ENCODE results near the gene YPEL2.

DNA sequence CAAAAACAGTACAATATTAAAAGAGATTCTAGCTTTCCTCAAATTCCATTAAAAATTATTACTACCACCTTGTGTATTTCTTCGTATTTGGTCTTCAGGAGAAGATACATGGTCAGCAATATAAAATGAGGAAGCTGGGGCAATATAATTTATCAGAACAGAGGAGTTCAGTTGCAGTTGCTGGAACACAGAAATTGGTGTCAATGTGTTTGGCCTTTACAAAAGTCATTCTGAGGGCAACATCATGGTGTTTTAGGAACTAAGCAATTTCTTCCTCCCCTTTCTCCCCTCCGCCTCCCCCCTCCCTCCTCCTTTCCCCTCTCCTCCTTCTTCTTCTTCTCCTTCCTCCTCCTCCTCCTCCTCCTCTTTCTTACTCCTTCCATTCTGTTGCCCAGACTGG, 102.1 kb downstream of the YPEL2 start:
- TF ChIP-seq, protein P1, sequence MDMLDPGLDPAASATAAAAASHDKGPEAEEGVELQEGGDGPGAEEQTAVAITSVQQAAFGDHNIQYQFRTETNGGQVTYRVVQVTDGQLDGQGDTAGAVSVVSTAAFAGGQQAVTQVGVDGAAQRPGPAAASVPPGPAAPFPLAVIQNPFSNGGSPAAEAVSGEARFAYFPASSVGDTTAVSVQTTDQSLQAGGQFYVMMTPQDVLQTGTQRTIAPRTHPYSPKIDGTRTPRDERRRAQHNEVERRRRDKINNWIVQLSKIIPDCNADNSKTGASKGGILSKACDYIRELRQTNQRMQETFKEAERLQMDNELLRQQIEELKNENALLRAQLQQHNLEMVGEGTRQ (IDR thresholded peaks at IDR 0.05): no peak
- TF ChIP-seq, protein P2, sequence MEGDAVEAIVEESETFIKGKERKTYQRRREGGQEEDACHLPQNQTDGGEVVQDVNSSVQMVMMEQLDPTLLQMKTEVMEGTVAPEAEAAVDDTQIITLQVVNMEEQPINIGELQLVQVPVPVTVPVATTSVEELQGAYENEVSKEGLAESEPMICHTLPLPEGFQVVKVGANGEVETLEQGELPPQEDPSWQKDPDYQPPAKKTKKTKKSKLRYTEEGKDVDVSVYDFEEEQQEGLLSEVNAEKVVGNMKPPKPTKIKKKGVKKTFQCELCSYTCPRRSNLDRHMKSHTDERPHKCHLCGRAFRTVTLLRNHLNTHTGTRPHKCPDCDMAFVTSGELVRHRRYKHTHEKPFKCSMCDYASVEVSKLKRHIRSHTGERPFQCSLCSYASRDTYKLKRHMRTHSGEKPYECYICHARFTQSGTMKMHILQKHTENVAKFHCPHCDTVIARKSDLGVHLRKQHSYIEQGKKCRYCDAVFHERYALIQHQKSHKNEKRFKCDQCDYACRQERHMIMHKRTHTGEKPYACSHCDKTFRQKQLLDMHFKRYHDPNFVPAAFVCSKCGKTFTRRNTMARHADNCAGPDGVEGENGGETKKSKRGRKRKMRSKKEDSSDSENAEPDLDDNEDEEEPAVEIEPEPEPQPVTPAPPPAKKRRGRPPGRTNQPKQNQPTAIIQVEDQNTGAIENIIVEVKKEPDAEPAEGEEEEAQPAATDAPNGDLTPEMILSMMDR (IDR thresholded peaks at IDR 0.05): no peak
- TF ChIP-seq HOXA7 (CRISPR knock-in tag; IDR thresholded peaks at IDR 0.05) (no peak), POLR2A (IDR thresholded peaks at IDR 0.05; ENCODE audit: low read length) (no peak), HDAC2 (IDR thresholded peaks at IDR 0.05) (no peak), RAD21 (conservative IDR thresholded peaks at IDR 0.05 in 1 of 2, IDR thresholded peaks at IDR 0.05 in 1 of 2) (no peak), RCOR1 (IDR thresholded peaks at IDR 0.05; ENCODE audit: low read depth, low read length) (no peak), BHLHE40 (IDR thresholded peaks at IDR 0.05; ENCODE audit: low read depth, low read length) (no peak), REST (IDR thresholded peaks at IDR 0.05) (no peak), CBX8 (IDR thresholded peaks at IDR 0.05) (no peak), ZNF302 (CRISPR knock-in tag; IDR thresholded peaks at IDR 0.05) (no peak)

All from A549 (cell line).